NCI-H82 treated with DMSO at 0.1 percent for 48 hours (cell line): ENCODE measurements around the gene ASXL2.

ENCODE experiments used
- DNase-seq: peaks from one replicate; lab custom pipeline; 2025; ENCODE audit not compliant: unreplicated experiment; lab: John Stamatoyannopoulos, UW

Gene ASXL2

GRCh38 chr2:25808006-25808383 is 70.3 kb downstream of the ASXL2 start:
- no peak for DNase-seq

GRCh38 chr2:25806941-25807340 is 71.3 kb downstream of the ASXL2 start:
- DNase-seq = no peak

- no peak for DNase-seq
These were observed 72.3 kb downstream of the ASXL2 start for GRCh38 chr2:25805987-25806386.

GRCh38 chr2:25804338-25804737 is 73.9 kb downstream of the ASXL2 start:
- no peak for DNase-seq

GRCh38 chr2:25799301-25799700 is 79.0 kb downstream of the ASXL2 start:
- no peak for DNase-seq

GRCh38 chr2:25797620-25798488 is 80.4 kb downstream of the ASXL2 start:
- DNase-seq = no peak

GRCh38 chr2:25794544-25795276 is 83.6 kb downstream of the ASXL2 start:
- no peak for DNase-seq

- DNase-seq = no peak
These were observed 88.1 kb downstream of the ASXL2 start for GRCh38 chr2:25790074-25790790.

- DNase-seq = no peak
These were observed 89.8 kb downstream of the ASXL2 start for GRCh38 chr2:25788457-25788856.

- no peak for DNase-seq
These were observed 91.3 kb downstream of the ASXL2 start for GRCh38 chr2:25787020-25787419.

- DNase-seq = no peak
These were observed 93.9 kb downstream of the ASXL2 start for GRCh38 chr2:25784404-25784803.

GRCh38 chr2:25777077-25777476 is 101.2 kb downstream of the ASXL2 start:
- DNase-seq = no peak

- DNase-seq = no peak
These were observed 106.2 kb downstream of the ASXL2 start for GRCh38 chr2:25772078-25772477.

- DNase-seq = no peak
These were observed 114.7 kb downstream of the ASXL2 start for GRCh38 chr2:25763575-25763974.

- no peak for DNase-seq
These were observed 118.0 kb downstream of the ASXL2 start for GRCh38 chr2:25760297-25760696.

- no peak for DNase-seq
These were observed 119.9 kb downstream of the ASXL2 start for GRCh38 chr2:25758348-25758747.

- DNase-seq = no peak
These were observed 120.4 kb downstream of the ASXL2 start for GRCh38 chr2:25757906-25758305.

- no peak for DNase-seq
These were observed 121.8 kb downstream of the ASXL2 start for GRCh38 chr2:25756536-25756935.

- DNase-seq = no peak
These were observed 128.6 kb downstream of the ASXL2 start for GRCh38 chr2:25749676-25750075.

- DNase-seq = no peak
These were observed 134.2 kb downstream of the ASXL2 start for GRCh38 chr2:25744055-25744454.

GRCh38 chr2:25743132-25743830 is 135.0 kb downstream of the ASXL2 start:
- DNase-seq = no peak
